Activated CD8-positive, alpha-beta T cell treated with anti-CD3 and anti-CD28 coated beads for 36 hours (primary cell): ENCODE measurements around the gene SLC30A1. TPM values are rescaled to one million over a fixed set of nuclear protein-coding genes. Genes with fewer than 3 reads are reported as not detected.
A peak's percentile ranks its signal among the peaks of the same experiment; 100 is the strongest.

Source experiments
- ATAC-seq: fragments of 200-7000 bp; cut with Tn5 transposase; one replicate; pipeline ENCODE4 v1.10.0; 2021; ENCODE audit warnings: mild to moderate bottlenecking, moderate library complexity
- CTCF ChIA-PET: fragments of 350-600 bp; sonication (Branson Sonifier 250); formaldehyde crosslinking; loops from one replicate; lab custom pipeline; 2021; ENCODE audit warnings: antibody characterized with exemption; lab: Charles Lee
- POLR2A ChIA-PET: fragments of 350-600 bp; sonication (Branson Sonifier 250); formaldehyde crosslinking; loops from one replicate; lab custom pipeline; 2021; ENCODE audit warnings: antibody characterized with exemption; lab: Charles Lee
- DNase-seq: peaks from one replicate; pipeline ENCODE4 v3.0.0-alpha.2; 2020
- H3K27ac Mint-ChIP-seq: one replicate; pipeline ENCODE4 v1.8.0; 2021; ENCODE audit warnings: mild to moderate bottlenecking, mixed read lengths
- H3K27me3 Mint-ChIP-seq: one replicate; pipeline ENCODE4 v1.8.0; 2021; ENCODE audit warnings: mixed read lengths
- H3K36me3 Mint-ChIP-seq: one replicate; pipeline ENCODE4 v1.8.0; 2021; ENCODE audit warnings: low read depth, mixed read lengths
- H3K4me1 Mint-ChIP-seq: one replicate; pipeline ENCODE4 v1.8.0; 2021; ENCODE audit warnings: low read depth, mixed read lengths
- H3K4me3 Mint-ChIP-seq: one replicate; pipeline ENCODE4 v1.8.0; 2021; ENCODE audit warnings: mild to moderate bottlenecking, moderate library complexity, mixed read lengths
- H3K9me3 Mint-ChIP-seq: one replicate; pipeline ENCODE4 v1.8.0; 2021; ENCODE audit warnings: mixed read lengths
- CTCF ChIP-seq: fragments of 200-600 bp; IDR thresholded peaks from one replicate; pipeline ENCODE4 v1.8.0; 2022; ENCODE audit warnings: antibody characterized with exemption, mild to moderate bottlenecking
- intact Hi-C: fragments of 100-400 bp; cut with micrococcal nuclease; formaldehyde crosslinking; loops from one replicate; pipeline ENCODE4 v1.10.0; 2022
- total RNA-seq, 2 experiments: library from RNA; stranded (reverse); gene quantifications; one replicate each; pipeline ENCODE4 v1.2.3, GENCODE V29; 2021

Gene SLC30A1
- total RNA-seq, 2 experiments from 2014 or later = 6.2 to 7.2 TPM

GRCh38 chr1:211607754-211608473 is 29.0 kb upstream of the SLC30A1 start:
- Mint-ChIP-seq H3K27ac (no peak overlapping the region), H3K9me3 (no peaks in the 10 kb centered on the region), H3K27me3 (peaks cover 2% of the 10 kb centered on the region), H3K36me3 (no peaks in the 10 kb centered on the region), H3K4me1 (peaks cover 17% of the 10 kb centered on the region), H3K4me3 (no peak overlapping the region)
- intact Hi-C loops = no loop called here
- TF ChIP-seq CTCF = no peak
- DNase-seq (no peak), ATAC-seq (no peak)
- POLR2A ChIA-PET = interaction anchor here (1.2 kb wide), 1 partner anchor 31 kb away, joined by 4 read pairs; no protein-coding TSS in a partner anchor
- CTCF ChIA-PET = interaction anchor here (1.0 to 1.5 kb wide), 2 partner anchors 19 to 24 kb away, joined by 3 to 5 read pairs; no protein-coding TSS in a partner anchor

GRCh38 chr1:211606914-211607753 is 28.2 kb upstream of the SLC30A1 start:
- no peaks in the 10 kb centered on the region for H3K36me3 Mint-ChIP-seq
- ATAC-seq (peak; percentile 78), DNase-seq (peak; percentile 49)
- H3K4me3 Mint-ChIP-seq = peak overlapping the region; percentile 69
- ChIA-PET CTCF (interaction anchor here (1.0 to 1.9 kb wide), 3 partner anchors 18 to 91 kb away, joined by 3 to 5 read pairs (median 5); no protein-coding TSS in a partner anchor), POLR2A (interaction anchor here (0.7 to 1.2 kb wide), 4 partner anchors 27 to 278 kb away, joined by 3 to 4 read pairs (median 3); no protein-coding TSS in a partner anchor)
- intact Hi-C loops = no loop called here
- H3K9me3 Mint-ChIP-seq = no peaks in the 10 kb centered on the region
- TF ChIP-seq CTCF = no peak
- H3K4me1 Mint-ChIP-seq = peaks cover 17% of the 10 kb centered on the region
- peak overlapping the region; percentile 82 for H3K27ac Mint-ChIP-seq
- H3K27me3 Mint-ChIP-seq = peaks cover 2% of the 10 kb centered on the region

GRCh38 chr1:211606332-211606913 is 27.5 kb upstream of the SLC30A1 start:
- Mint-ChIP-seq H3K27me3 (peaks cover 2% of the 10 kb centered on the region), H3K9me3 (no peaks in the 10 kb centered on the region), H3K4me3 (peak overlapping the region; percentile 69), H3K27ac (peak overlapping the region; percentile 82), H3K4me1 (peaks cover 17% of the 10 kb centered on the region), H3K36me3 (no peaks in the 10 kb centered on the region)
- TF ChIP-seq CTCF = no peak
- ATAC-seq (peak; percentile 68), DNase-seq (peak; percentile 27)
- ChIA-PET POLR2A (interaction anchor here (0.7 to 1.2 kb wide), 3 partner anchors 26 to 277 kb away, joined by 3 read pairs; no protein-coding TSS in a partner anchor), CTCF (interaction anchor here (0.8 to 1.9 kb wide), 8 partner anchors 12 to 283 kb away, joined by 3 to 5 read pairs (median 3); no protein-coding TSS in a partner anchor)
- intact Hi-C loops = no loop called here

- POLR2A ChIA-PET = interaction anchor here (0.7 to 1.2 kb wide), 2 partner anchors 20 to 26 kb away, joined by 3 read pairs; no protein-coding TSS in a partner anchor
- ATAC-seq (no peak), DNase-seq (no peak)
- Mint-ChIP-seq H3K9me3 (no peaks in the 10 kb centered on the region), H3K27me3 (peaks cover 7% of the 10 kb centered on the region), H3K4me1 (peaks cover 17% of the 10 kb centered on the region), H3K27ac (no peak overlapping the region), H3K36me3 (no peaks in the 10 kb centered on the region), H3K4me3 (peak overlapping the region; percentile 69)
- CTCF ChIA-PET = interaction anchor here (0.8 to 1.9 kb wide), 6 partner anchors 13 to 283 kb away, joined by 3 to 5 read pairs (median 3); no protein-coding TSS in a partner anchor
- TF ChIP-seq CTCF = no peak
- intact Hi-C loops = no loop called here
Measured at GRCh38 chr1:211605603-211606331, 26.8 kb upstream of the SLC30A1 start.
